Nephron (organoid): ENCODE results near the gene BPIFB3.

Source experiments
- H3K27ac Mint-ChIP-seq, 3 experiments: 2 replicates each; pipeline ENCODE4 v1.8.0; 2020; ENCODE audit warnings: mixed read lengths in 3 of 3, mild to moderate bottlenecking in 2 of 3, moderate library complexity in 1 of 3
- H3K27me3 Mint-ChIP-seq: 2 replicates; pipeline ENCODE4 v1.8.0; 2021; ENCODE audit warnings: low read depth, mild to moderate bottlenecking, moderate library complexity, mixed read lengths
- H3K36me3 Mint-ChIP-seq: 2 replicates; pipeline ENCODE4 v1.8.0; 2020; ENCODE audit warnings: low read depth, mixed read lengths
- H3K4me1 Mint-ChIP-seq: 2 replicates; pipeline ENCODE4 v1.8.0; 2020; ENCODE audit warnings: mixed read lengths
- H3K4me3 Mint-ChIP-seq, 3 experiments: 2 replicates each; pipeline ENCODE4 v1.8.0; 2020; ENCODE audit warnings: mild to moderate bottlenecking in 3 of 3, mixed read lengths in 3 of 3, moderate library complexity in 2 of 3
- H3K9me3 Mint-ChIP-seq: 2 replicates; pipeline ENCODE4 v1.8.0; 2020; ENCODE audit warnings: mixed read lengths
- CTCF ChIP-seq, 3 experiments: fragments of 200-600 bp; sonication (generic); IDR thresholded peaks; one replicate each; pipeline ENCODE4 v1.5.0; 2021; ENCODE audit warnings: antibody characterized with exemption in 3 of 3; ENCODE audit not compliant: unreplicated experiment in 3 of 3

BPIFB3 gene

GRCh38 chr20:33021879-33022278, 31.8 kb upstream of the BPIFB3 start:
- no peaks in the 10 kb centered on the region for H3K36me3 Mint-ChIP-seq
- peaks cover 9% of the 10 kb centered on the region for H3K27me3 Mint-ChIP-seq
- no peaks in the 10 kb centered on the region for H3K9me3 Mint-ChIP-seq
- TF ChIP-seq CTCF (IDR thresholded peaks at IDR 0.05; ENCODE audit: unreplicated experiment in 3 of 3) = no peak
- no peak overlapping the region for H3K4me3 Mint-ChIP-seq
- H3K4me1 Mint-ChIP-seq = no peaks in the 10 kb centered on the region
- no peak overlapping the region for H3K27ac Mint-ChIP-seq

GRCh38 chr20:33022289-33022688, 31.4 kb upstream of the BPIFB3 start:
- Mint-ChIP-seq H3K27me3 (peaks cover 8% of the 10 kb centered on the region), H3K4me3 (no peak overlapping the region), H3K27ac (no peak overlapping the region), H3K36me3 (no peaks in the 10 kb centered on the region), H3K9me3 (no peaks in the 10 kb centered on the region), H3K4me1 (no peaks in the 10 kb centered on the region)
- no peak for TF ChIP-seq CTCF (IDR thresholded peaks at IDR 0.05; ENCODE audit: unreplicated experiment in 3 of 3)

GRCh38 chr20:33022694-33023438, 30.8 kb upstream of the BPIFB3 start:
- peaks cover 4% of the 10 kb centered on the region for H3K27me3 Mint-ChIP-seq
- no peak overlapping the region for H3K4me3 Mint-ChIP-seq
- TF ChIP-seq CTCF (IDR thresholded peaks at IDR 0.05; ENCODE audit: unreplicated experiment in 3 of 3) = no peak
- no peaks in the 10 kb centered on the region for H3K9me3 Mint-ChIP-seq
- no peak overlapping the region for H3K27ac Mint-ChIP-seq
- no peaks in the 10 kb centered on the region for H3K4me1 Mint-ChIP-seq
- no peaks in the 10 kb centered on the region for H3K36me3 Mint-ChIP-seq

GRCh38 chr20:33023439-33024242, 30.1 kb upstream of the BPIFB3 start:
- H3K27me3 Mint-ChIP-seq = peaks cover 4% of the 10 kb centered on the region
- H3K36me3 Mint-ChIP-seq = no peaks in the 10 kb centered on the region
- TF ChIP-seq CTCF (IDR thresholded peaks at IDR 0.05; ENCODE audit: unreplicated experiment in 3 of 3) = no peak
- H3K27ac Mint-ChIP-seq = no peak overlapping the region
- no peaks in the 10 kb centered on the region for H3K4me1 Mint-ChIP-seq
- H3K9me3 Mint-ChIP-seq = no peaks in the 10 kb centered on the region
- no peak overlapping the region for H3K4me3 Mint-ChIP-seq

- H3K27ac Mint-ChIP-seq = no peak overlapping the region
- no peak for TF ChIP-seq CTCF (IDR thresholded peaks at IDR 0.05; ENCODE audit: unreplicated experiment in 3 of 3)
- no peaks in the 10 kb centered on the region for H3K9me3 Mint-ChIP-seq
- H3K36me3 Mint-ChIP-seq = no peaks in the 10 kb centered on the region
- H3K27me3 Mint-ChIP-seq = peaks cover 4% of the 10 kb centered on the region
- H3K4me3 Mint-ChIP-seq = no peak overlapping the region
- H3K4me1 Mint-ChIP-seq = no peaks in the 10 kb centered on the region
Observed at GRCh38 chr20:33024243-33024560, 29.5 kb upstream of the BPIFB3 start.
